GM19468 (cell line): Measurements from ENCODE around the gene WLS.
A peak's percentile ranks its signal among the peaks of the same experiment; 100 is the strongest.
"Not testable (repeated sequence)": the region's sequence is repeated elsewhere in the genome, so short reads cannot be mapped to it uniquely, and the experiment has no call there.

ENCODE experiments used
- ATAC-seq: cut with Tn5 transposase; IDR thresholded peaks from one replicate; pipeline ENCODE4 v1.9.1; 2021; ENCODE audit warnings: mild to moderate bottlenecking, moderate library complexity, moderate number of reproducible peaks; ENCODE audit not compliant: unreplicated experiment; ENCODE audit errors: extremely low read depth

WLS gene

DNA sequence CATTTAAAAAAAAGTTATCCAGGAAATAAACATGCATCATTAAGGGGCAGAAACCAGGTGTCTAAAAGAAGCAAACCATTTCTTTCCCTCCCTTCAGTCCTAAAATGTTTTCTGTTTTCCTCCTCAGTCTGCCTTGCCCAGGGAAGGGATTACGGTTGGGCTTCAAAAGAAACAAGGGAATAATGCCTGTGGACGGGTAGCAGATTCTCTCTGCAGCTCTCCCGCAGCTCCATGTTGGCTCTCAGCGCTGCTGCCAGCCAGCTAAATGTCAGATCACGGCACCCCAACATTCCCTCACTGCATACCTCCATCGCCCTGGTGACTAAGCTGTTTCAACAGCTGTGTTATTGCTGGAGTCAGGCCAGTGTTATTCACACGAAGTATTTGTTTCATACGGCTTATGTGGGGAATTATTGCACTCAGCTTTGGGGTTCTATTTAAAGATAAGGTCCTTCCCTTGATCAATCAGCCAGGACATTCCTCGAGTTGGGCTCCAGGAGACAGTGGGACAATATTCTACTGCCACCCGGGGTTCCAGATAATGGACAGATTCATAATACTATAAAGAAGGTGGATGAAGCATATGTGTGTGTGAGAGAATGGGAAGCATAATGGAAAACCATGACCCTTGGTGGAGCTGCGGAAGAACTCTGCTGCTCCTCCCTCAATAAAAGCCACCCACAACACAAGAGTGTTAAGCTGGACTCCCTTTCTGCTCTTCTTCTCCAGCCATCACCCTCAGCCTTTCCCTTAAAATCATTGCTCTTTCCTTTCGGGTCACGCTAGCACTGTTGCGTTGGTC, 58.2 kb downstream of the WLS start:
- ATAC-seq: no peak

DNA sequence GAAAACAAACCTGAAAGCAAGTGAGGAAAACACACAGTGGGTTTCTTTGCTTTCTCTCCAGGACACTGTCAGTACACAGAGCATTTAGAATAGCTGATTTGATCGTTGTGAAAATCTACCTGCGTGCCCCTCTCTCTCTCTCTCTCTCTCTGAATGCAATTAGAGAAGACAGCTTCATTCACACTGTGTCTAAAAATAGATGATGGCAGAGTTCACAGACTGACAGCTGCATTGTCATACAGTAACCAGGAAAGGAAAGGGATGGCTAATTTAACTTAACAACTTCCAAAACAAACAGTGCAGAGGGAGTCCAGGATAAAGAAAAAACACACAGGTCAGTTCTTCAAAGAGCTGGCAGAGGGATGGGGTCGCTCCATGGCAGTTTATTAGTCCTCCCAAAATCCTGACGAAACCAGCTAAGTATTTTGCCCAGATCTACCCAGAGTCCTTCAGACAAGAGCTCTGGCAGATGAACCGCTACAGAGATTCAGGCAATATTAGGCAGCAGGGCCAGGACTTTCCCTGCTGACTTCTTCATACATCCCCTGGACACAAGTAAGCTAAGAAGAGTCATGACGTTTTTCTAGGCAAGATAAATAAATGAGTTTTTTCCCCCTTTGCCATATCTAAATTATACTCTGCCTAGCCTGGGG, 58.9 kb downstream of the WLS start:
- no peak for ATAC-seq

DNA sequence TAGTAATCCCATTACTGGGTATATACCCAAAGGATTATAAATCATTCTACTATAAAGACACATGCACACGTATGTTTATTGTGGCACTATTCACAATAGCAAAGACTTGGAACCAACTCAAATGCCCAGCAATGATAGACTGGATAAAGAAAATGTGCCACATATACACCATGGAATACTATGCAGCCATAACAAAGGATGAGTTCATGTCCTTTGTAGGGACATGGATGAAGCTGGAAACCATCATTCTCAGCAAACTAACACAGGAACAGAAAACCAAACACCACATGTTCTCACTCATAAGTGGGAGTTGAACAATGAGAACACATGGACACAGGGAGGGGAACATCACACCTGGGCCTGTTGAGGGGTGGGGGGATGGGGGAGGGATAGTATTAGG, 60.5 kb downstream of the WLS start:
- ATAC-seq: not testable (repeated sequence)

DNA sequence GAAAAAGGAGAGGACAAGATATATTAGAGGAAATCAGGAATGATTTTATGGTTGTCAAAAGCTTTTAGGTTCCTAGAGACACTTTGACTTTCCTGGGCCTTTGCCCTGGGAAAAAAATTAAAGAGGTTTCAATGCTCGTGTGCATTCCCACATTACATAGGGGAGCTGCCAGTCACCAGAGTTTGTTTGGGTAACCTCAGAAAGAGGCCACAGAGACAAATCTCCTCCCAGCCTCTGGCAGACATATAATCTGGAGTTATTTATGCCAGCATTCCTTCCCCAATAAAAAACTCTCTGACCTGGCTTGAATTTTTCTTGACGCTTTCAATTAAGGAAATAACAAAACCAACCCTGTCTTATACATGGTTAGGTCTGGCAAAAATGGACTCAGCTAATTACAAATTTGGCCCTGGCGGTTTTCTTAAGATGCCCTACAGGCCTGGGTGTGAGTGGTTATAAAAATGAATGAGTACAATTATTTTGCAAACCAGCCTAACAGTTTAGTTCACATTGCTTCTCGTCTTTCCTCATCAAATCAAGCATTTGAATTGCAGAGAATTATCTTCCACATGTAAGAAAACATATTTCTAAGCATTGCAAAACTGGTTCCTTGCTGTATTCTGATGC, 63.7 kb downstream of the WLS start:
- ATAC-seq: no peak

DNA sequence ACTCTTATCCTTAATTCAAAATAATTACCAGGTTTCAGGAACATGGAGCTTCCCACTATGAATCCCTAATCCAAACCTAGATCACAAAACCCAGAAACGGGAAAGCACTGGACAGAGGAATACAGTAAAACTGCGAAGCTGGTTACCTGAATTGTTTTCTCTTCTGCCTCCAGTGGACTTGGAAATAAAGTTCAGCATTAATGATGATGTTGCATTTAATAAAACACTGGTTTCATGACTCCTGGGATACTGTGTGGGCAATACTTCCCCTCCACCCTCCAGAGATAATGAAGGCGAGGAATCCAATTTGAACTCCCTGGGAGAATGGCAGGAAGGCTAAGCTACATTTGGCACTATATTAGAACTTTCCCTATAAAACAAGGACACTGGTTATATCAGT, 65.1 kb downstream of the WLS start:
- no peak for ATAC-seq

DNA sequence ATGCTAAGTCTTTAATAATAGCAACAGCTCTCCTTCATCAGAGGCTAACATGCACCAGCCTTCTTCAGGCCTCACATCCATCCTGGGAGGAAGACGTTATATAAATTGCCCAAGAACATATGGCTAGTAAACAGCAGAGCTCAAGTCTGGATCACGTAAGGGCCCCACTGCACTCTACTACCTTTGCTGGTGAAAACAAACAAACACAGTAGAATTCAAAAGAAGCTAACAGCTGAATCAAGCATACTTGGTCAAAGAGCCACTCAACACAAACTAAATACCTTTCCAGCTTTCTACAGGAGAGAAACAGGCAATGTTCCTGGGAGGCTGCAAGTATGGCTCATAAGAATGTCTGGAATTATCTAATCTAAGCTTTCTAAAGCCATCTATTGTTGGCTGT, 66.0 kb downstream of the WLS start:
- ATAC-seq: no peak

DNA sequence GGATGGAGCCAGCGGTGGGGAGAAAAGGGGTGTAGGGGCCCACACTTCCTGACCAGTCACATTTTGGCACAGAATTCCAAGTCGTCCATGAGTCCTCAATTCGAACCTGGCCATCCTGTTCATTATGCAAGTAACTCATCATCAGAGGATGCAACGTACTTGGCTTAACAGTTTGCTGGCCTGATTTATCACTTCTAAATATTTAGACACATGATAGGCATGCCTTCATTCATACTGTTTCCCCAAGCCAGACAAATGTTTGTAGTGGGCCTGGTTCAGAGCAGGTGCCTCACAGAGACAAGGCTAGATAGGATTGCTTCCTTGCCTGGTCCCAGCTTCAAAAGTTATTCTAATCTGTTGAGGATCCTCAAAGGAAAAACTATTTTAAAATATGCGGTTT, 66.7 kb downstream of the WLS start:
- ATAC-seq: no peak

DNA sequence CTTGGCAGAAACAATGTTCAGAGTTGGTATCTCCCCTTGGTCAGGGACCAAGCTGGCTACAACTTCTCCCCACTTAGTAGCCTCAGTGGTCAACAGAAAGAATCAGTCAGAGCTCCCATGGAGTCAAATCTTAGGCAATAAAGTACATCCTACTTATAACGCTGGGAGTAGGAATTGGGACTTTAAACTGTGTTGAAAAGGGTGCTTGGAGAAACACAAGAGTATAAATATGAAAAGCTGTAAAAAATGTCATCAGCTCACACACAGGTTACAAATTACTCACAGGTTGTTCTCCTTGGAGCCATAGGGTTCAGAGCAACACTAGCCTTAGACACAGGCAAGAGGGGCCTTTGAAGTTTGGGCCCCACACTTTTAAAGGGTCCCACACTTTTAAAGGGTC, 67.4 kb downstream of the WLS start:
- ATAC-seq: no peak

DNA sequence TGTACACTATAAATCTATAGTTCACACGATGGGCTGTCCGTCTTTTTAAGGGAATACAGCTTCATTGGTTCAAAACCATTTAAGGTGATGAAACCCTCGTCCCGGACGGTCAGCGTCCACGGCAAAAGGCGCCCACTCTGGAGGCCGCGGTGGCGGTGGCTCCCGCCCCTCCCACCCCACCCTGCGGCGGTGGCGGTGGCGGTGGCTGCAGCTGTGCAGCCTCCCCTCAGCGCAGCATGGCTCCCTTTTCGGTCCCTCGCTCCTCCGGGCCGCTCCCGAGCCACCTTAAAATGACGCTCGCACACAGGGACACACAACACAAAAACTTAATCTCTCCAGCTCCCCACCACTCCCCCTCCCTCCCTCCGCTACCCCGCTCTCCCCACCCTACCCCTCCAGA, 69.1 kb downstream of the WLS start:
- no peak for ATAC-seq

DNA sequence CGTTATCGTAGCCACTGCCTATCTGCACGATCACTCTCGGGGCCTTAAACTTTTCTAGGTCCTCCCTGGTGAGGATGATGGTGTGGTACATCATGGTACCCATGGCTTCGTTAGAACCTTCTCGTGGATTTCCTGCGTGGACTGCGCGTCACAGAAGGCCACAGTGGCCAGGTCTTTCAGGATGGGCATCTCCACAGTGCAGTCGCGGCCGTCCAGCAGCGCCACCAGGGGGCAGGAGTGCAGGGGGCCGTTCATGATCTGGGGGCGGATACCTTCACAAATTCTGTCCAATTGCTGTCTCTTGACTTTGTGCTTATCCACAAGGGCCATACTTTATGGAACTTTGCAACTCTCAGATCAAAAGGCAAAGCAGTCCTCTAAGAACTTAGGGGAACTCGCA, 69.6 kb downstream of the WLS start:
- no peak for ATAC-seq

DNA sequence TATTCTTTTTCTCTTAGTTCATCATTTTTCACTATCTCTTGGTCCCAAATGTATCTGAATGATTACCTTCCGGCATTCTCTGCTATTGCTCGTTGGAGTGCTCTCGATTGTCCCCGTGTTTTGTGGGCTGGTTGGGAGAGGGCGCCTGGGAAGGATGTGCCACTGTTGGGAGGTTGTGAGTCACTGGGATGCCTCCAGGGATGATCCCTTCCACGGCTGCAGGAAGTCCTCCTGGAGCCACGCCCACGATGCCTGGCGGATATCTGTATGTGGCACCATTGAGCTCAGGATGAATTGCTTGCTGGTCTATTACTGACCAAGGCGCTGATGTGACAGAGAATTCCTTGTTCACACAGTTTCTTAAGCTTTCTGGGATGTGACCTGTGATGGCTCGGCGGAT, 70.7 kb downstream of the WLS start:
- ATAC-seq: not testable (repeated sequence)

DNA sequence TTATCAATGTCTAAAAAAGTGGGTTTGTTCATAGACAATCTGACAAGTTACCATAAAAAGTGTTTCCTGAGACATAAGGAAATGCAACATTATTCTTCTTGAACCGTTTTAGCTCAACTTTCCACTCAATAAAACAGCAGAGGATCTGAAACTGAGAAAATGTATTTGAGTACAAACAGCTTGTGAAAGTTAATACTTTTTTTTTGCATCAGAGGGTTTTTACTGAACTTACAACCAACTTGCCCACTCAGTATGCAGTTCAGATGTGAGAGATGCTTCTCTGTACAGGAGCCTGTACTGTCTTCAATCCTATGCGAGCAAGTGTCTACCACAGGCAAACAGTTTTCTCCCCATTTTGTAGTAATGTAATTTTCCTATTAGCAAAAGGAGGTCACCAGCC, 71.4 kb downstream of the WLS start:
- peak; percentile 78 for ATAC-seq

DNA sequence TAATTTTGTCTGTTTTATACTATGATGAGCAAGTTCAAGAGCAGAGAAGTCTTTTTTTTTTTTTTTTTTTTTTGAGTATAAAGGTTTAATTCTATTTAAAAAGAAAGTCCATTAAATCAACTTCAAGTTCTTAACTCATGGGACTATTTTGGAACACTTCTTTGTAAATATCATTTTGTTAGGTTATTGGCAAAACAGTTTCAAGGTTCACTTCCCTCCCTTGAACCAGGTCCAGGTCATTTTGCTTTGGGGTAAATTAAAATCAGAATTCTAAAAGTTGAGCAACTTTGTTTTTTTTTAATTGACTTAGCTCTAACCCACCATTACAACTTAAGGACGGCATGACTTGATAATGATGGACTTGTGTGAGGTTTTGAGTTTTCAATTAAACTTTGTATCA, 72.3 kb downstream of the WLS start:
- ATAC-seq: no peak

DNA sequence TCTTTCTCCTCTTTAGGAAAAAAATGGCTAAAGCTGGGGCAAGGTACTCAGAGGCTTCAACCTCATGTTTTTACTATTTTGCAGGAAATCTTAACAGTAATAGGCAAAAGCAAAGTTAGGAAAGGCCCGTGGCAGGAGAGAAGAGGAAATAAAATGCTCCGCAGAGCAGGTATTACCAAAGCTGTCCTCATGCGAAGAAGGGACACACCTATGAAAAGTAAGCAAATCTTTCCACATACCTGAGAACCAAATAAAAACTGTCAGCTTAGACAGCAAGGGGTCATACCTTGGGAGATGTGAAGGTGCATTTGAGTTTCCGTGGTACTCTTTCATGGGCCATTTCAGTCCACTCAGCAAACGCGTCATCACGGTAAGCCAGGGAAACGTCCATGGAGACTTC, 73.5 kb downstream of the WLS start:
- ATAC-seq: no peak

DNA sequence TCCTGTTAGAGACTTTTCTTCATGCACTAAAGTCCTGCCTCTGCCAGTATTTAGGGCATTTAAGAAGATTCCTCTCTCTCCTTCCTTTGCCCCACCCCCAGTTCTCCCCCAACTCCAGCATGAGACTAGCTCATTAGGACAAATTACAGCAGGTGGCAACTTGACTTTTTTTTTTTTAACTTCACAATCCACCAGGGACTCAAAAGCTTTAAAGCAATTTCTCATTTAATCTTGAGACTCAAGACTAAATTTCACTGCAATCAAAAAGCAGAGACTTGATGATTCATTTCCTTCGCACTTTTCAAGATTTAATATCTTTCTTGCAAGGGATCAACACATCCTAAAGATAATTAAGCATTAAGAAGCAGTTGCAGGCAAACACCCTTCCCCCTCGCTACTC, 74.9 kb downstream of the WLS start:
- ATAC-seq: no peak

DNA sequence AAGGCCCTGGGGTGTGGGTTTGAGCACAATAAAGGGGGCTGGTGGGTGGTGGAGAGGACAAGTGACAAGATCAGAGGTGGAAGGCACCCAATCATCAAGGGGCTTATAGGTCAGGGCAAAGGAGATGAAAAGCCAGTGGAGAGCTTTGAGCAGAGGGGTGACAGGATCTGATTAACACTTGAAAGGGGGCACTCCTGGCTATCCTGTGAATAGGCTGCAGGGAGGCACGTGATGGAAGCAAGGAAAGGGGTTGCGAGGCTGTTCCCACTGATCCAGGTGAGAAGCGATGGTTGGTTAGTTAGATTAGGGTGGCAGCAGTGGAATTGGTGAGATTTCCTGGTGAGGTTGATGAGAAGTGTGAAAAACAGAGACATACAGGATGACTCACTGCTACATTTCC, 80.6 kb downstream of the WLS start:
- ATAC-seq: no peak

DNA sequence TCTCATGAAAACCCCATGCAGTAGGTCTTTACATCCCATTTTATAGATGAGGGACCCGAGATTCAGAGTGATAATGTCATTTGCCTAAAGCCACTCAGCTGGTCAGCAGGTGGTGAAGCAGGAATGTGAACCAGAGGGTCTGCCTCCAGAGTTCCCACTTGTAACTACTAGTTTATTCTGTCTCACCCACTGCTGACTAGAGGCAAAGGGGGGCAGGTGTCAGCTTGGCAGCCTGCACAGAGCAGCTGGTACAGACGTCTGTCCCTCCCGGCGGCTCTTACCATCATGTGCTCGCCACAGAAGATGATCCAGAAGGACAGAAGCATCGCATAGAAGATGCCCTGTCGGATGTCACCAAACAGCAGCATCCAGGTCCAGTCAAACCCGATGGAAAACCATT, 82.4 kb downstream of the WLS start:
- no peak for ATAC-seq

DNA sequence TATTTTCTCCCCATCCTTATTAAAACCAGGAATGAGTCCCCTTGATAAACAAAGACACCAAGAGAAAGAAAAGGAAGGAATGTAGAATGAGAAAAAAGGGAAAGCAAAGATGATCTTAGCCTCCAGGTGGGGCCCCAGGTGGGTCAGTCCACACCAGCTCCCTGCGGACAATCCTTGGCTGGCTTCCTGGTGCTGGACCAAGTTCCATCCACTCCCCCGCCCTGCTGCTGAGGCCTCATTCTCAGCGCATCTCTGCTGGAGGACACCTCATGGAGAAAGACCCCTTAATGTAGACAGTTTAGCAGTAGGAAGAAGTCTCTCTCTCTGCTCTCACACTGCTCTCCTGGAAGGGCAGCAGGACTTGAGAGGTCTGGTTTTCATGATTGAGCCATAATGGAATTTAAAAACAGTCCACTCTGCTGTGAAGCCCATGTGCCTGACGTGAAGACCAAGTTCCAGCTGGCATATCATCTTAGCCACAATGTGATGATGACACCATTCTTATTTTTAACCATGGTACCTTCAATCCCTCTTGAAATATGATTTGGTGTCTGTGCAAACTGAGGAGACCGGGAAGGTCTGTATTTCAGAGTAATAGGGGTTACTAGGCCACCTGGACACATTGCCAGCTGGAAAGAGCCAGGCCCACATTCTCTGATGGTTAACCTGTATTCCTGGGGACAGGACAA, 83.1 kb downstream of the WLS start:
- ATAC-seq: no peak

DNA sequence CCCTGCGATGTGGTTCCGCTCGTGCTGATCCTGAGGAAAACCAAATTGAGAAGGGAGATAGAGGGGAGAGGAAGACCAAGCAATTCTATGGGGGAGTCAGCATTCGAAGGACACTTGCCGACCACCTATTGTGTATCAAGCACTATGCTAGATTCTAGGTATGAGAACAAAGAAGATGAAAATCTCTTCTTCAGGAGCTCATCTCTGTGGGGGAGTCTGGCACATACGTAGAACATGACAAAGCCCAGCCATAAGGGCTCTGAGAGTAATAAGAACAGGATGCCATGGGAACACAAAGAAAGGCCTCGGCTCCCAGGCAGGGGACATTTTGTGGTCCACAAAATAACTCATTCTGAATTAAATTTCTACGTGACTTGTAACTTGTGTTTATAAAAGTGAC, 83.7 kb downstream of the WLS start:
- no peak for ATAC-seq

DNA sequence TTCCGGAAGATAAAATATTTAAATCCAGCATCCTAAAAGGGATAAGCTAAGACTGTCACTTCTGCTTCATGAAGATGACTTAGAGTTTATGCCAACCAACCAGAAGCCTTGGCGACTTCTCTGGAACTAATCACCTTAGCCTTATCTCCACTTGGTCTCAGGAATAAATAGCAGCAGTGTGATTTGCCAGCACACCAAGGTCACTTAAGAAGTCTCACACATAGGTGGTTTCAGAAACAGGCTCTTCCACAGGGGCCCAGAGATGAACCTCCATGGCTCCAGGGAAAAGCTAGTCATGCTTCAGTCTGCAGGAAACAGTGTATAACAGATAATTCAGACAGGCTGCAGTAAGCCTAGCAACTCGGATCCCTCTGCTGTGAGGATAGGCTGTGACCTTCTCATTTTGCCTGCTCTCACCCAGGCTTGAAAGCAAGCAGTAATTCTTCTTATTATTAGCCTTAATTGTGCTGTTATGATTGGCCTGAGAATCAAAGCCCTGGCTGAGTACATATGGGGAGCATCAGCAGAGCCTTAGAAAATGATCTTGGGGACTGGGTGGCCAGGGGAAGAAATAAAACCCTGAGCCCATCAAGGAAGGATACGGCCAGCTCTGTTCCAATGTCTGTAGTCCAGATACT, 84.7 kb downstream of the WLS start:
- ATAC-seq: no peak
